ENCODE measurements around the gene EXOC6.

Gene EXOC6

DNA sequence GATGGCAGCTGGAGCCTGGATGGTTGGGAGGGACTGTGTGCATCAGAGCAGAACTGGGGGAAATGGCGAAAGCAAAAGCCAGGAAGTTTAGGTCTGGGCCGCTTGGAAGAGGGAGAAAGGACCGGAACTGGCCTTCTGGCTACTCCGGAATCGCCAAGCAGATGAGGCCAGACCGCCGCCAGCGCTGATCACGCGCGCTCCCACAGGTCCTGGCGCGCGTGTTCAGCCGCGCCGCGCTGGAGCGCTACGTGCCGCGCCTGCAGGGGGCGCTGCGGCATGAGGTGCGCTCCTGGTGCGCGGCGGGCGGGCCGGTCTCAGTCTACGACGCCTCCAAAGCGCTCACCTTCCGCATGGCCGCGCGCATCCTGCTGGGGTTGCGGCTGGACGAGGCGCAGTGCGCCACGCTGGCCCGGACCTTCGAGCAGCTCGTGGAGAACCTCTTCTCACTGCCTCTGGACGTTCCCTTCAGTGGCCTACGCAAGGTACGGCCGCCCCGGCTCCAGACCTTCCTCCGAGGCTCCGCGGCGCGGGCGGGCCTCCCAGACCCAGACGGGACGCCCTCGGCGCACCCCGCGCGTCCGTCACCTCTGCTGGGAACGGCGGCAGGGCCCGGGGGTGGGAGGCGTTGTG, 214.3 kb downstream of the EXOC6 start:
- FAIRE-seq, result no peak
- TF ChIP-seq CTCF (IDR thresholded peaks at IDR 0.05; ENCODE audit: insufficient read depth, missing control alignments), result peak; percentile 44
- DNase-seq (ENCODE audit: insufficient read length, low spot score), result no peak

DNA sequence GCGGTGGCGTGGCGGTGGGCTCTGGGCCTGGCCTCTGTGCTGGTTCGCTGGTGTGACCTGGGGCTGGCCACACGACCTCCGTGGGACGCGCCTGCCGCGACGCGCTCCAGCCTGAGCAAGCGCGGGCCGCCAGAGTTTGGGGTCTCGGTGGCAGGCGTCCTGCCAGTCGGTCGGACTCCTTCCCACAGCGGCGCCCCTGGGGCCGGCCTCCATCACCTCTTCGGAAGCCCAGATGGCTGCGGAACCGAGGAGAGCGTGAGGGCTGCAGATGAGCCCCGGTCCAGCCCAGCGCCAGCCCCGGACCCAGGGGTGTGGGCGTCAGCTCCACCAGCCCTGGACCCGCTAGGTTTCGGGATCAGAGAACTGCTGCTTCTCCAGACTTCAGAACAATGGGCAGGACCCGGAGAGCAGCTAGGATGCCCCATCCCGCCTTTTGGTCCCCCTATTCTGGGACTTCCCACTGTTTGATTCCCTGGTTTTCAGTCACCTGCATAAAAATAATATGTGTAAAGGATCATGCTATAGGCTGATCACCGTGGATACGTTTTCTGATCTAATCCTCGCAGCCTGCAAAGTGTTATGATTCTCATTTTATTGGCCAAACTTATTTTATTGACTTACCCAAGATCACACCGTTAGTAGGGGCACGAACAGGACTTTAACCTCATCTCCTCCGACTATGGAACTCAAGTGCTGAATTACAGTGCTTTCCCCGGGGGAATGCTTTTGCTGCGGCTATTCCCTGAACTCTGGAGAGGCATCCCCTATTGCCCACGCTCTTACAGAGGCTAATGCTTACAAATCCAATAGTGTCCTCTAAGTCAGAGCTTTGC, 215.0 kb downstream of the EXOC6 start:
- no peak for TF ChIP-seq CTCF (IDR thresholded peaks at IDR 0.05; ENCODE audit: insufficient read depth, missing control alignments)
- FAIRE-seq (no peak), DNase-seq (ENCODE audit: insufficient read length, low spot score) (no peak)

GRCh38 chr10:93063977-93064660, 215.8 kb downstream of the EXOC6 start:
- FAIRE-seq (no peak), DNase-seq (ENCODE audit: insufficient read length, low spot score) (no peak)
- no peak for TF ChIP-seq CTCF (IDR thresholded peaks at IDR 0.05; ENCODE audit: insufficient read depth, missing control alignments)

- DNase-seq (ENCODE audit: insufficient read length, low spot score) (no peak), FAIRE-seq (no peak)
- TF ChIP-seq CTCF (IDR thresholded peaks at IDR 0.05; ENCODE audit: insufficient read depth, missing control alignments), result no peak
These were observed 216.7 kb downstream of the EXOC6 start for GRCh38 chr10:93064874-93065660.

DNA sequence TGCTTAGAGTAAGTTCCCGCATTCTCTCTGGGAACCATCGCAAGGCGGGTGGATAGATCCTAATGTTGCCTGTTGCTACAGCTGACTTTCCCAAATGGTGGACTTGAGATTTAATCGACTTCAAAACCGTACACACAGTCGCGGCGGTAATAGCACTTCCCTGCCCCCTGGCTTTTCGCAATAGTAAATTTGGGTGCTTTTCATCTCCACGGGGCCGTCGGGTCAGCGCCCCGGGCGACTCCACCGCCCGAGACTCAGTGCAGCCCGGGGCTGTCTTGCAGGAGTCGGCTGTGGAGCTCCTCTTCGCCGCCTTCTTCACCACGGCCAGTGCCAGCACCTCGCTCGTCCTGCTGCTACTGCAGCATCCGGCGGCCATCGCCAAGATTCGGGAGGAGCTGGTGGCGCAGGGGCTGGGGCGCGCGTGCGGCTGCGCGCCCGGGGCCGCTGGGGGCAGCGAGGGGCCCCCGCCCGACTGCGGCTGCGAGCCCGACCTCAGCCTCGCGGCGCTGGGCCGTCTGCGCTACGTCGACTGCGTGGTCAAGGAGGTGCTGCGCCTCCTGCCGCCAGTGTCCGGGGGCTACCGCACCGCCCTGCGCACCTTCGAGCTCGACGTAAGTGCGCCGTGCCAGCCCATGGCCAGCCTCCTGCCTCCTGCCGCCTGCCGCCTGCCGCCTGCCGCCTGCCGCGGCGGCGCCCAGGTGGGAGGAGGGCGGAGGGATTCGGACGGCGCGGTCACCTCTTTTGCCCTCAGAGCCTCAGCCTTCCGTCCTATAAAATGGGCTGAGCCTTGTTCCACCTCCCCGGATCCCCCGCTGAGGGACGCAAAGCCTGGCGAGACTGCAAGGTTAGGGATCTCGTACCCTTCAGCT, 217.6 kb downstream of the EXOC6 start:
- no peak for DNase-seq (ENCODE audit: insufficient read length, low spot score)
- no peak for TF ChIP-seq CTCF (IDR thresholded peaks at IDR 0.05; ENCODE audit: insufficient read depth, missing control alignments)
- no peak for FAIRE-seq

- TF ChIP-seq CTCF (IDR thresholded peaks at IDR 0.05; ENCODE audit: insufficient read depth, missing control alignments), result no peak
- FAIRE-seq, result no peak
These were observed 218.2 kb downstream of the EXOC6 start for GRCh38 chr10:93066544-93066913.

More at GRCh38 chr10:93066544-93066913, 218.2 kb downstream of the EXOC6 start:
- DNase-seq (ENCODE audit: insufficient read length, low spot score), result no peak
